ENCODE measurements around the gene SLC25A24. TPM values are rescaled to one million over a fixed set of nuclear protein-coding genes. Genes with fewer than 3 reads are reported as not detected.
"Not testable (repeated sequence)": the region's sequence is repeated elsewhere in the genome, so short reads cannot be mapped to it uniquely, and the experiment has no call there.

SLC25A24 gene
- total and polyA plus RNA-seq, 4 experiments from 2014 or later, result 17.3 to 23.1 (median 18.9) TPM

DNA sequence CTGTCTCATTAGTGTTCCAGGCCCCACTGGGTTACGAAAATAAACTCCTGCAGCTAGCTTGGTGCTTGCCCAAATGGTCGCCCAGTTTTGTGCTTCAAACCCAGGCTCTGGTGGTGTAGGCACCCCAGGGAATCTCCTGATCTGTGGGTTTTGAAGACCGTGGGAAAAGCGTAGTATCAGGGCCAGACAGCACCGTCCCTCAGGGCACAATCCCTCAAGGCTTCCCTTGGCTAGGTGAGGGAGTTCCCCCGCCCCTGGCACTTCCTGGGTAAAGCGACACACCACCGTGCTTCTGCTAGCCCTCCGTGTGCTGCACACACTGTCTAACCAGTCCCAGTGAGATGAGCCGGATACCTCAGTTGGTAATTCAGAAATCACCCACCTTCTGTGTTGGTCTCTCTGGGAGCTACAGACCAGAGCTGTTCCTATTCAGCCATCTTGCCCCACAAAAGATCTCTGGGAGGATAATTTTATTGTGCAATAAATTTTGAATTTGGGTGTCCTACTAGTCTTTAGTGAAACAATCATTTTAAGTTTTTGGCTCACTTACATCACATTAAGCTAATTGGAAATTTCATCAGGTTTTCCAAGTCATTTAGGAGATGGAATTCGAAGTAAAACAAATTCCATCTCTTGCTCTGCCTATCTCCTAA, 9.4 kb upstream of the SLC25A24 start:
- Histone ChIP-seq H3K4me3 (ENCODE audit: low read length in 2 of 2) (no peak overlapping the region), H3K27me3 (ENCODE audit: insufficient read depth, low read length) (no peaks in the 10 kb centered on the region), H3K36me3 (ENCODE audit: insufficient read depth, low read length) (no peaks in the 10 kb centered on the region), H3K9me3 (ENCODE audit: control insufficient read depth in 1 of 2, low read length in 2 of 2) (no peaks in the 10 kb centered on the region), H3K4me1 (ENCODE audit: insufficient read depth, low read length) (peaks cover 7% of the 10 kb centered on the region), H3K27ac (ENCODE audit: low read depth, low read length) (no peak overlapping the region)
- peak overlapping the region in 2 of 8 donors; percentile 11 to 42 for H3K4me3 Mint-ChIP-seq
- intact Hi-C loops (cut with micrococcal nuclease), result no loop called here
- peak in 3 of 5 donors; percentile 7 to 36 (median 9) for DNase-seq
- peaks cover 12 to 20% of the 10 kb centered on the region in 2 donors for H3K27me3 Mint-ChIP-seq
- ChIA-PET CTCF (ENCODE audit: partially characterized antibody) (interaction anchor here (0.7 to 3.3 kb wide), 2 partner anchors 9 to 84 kb away, joined by 3 to 15 read pairs; partner anchors contain the start of gene SLC25A24), POLR2A (ENCODE audit: partially characterized antibody) (interaction anchor here (2.5 kb wide), 1 partner anchor 9 kb away, joined by 11 read pairs; the partner anchor contains the start of gene SLC25A24)
- no peaks in the 10 kb centered on the region for H3K36me3 Mint-ChIP-seq
- H3K27ac Mint-ChIP-seq, result peak overlapping the region in 1 of 7 donors; percentile 27
- peaks cover 0 to 1% (median 0%) of the 10 kb centered on the region in 8 donors for H3K9me3 Mint-ChIP-seq
- peaks cover 3 to 8% (median 7%) of the 10 kb centered on the region in 4 donors for H3K4me1 Mint-ChIP-seq

GRCh38 chr1:108208724-108209446, 8.7 kb upstream of the SLC25A24 start:
- peaks cover 7 to 12% (median 8%) of the 10 kb centered on the region in 4 donors for H3K4me1 Mint-ChIP-seq
- no peaks in the 10 kb centered on the region for H3K36me3 Mint-ChIP-seq
- H3K4me3 Mint-ChIP-seq, result no peak overlapping the region
- POLR2A ChIA-PET (ENCODE audit: partially characterized antibody), result interaction anchor here (2.5 kb wide), 1 partner anchor 8 kb away, joined by 11 read pairs; the partner anchor contains the start of gene SLC25A24
- H3K9me3 Mint-ChIP-seq, result peaks cover 0 to 2% (median under 1%) of the 10 kb centered on the region in 8 donors
- H3K9me3 ChIP-seq (ENCODE audit: control insufficient read depth in 1 of 2, low read length in 2 of 2), result no peaks in the 10 kb centered on the region
- H3K4me1 ChIP-seq (ENCODE audit: insufficient read depth, low read length), result peaks cover 7% of the 10 kb centered on the region
- intact Hi-C loops (cut with micrococcal nuclease), result no loop called here
- no peak overlapping the region for H3K27ac ChIP-seq (ENCODE audit: low read depth, low read length)
- H3K27me3 ChIP-seq (ENCODE audit: insufficient read depth, low read length), result no peaks in the 10 kb centered on the region
- no peak for DNase-seq
- H3K27ac Mint-ChIP-seq, result no peak overlapping the region
- H3K4me3 ChIP-seq (ENCODE audit: low read length in 2 of 2), result no peak overlapping the region
- CTCF ChIA-PET (ENCODE audit: partially characterized antibody), result interaction anchor here (3.3 kb wide), 1 partner anchor 8 kb away, joined by 15 read pairs; the partner anchor contains the start of gene SLC25A24
- peaks cover 12 to 20% of the 10 kb centered on the region in 2 donors for H3K27me3 Mint-ChIP-seq
- H3K36me3 ChIP-seq (ENCODE audit: insufficient read depth, low read length), result no peaks in the 10 kb centered on the region

GRCh38 chr1:108203582-108203981, 3.4 kb upstream of the SLC25A24 start:
- H3K27me3 ChIP-seq (ENCODE audit: insufficient read depth, low read length); CTCF ChIA-PET (ENCODE audit: partially characterized antibody); POLR2A ChIA-PET (ENCODE audit: partially characterized antibody); H3K27ac ChIP-seq (ENCODE audit: low read depth, low read length); H3K4me3 ChIP-seq (ENCODE audit: low read length in 2 of 2); H3K36me3 ChIP-seq (ENCODE audit: insufficient read depth, low read length); DNase-seq; H3K9me3 ChIP-seq (ENCODE audit: control insufficient read depth in 1 of 2, low read length in 2 of 2); H3K4me3 Mint-ChIP-seq; H3K9me3 Mint-ChIP-seq; H3K36me3 Mint-ChIP-seq; H3K27me3 Mint-ChIP-seq: not testable (repeated sequence)
- intact Hi-C loops (cut with micrococcal nuclease), result loop anchor here (5.0 kb wide), 1 partner anchor 444 kb away; no protein-coding TSS in a partner anchor
- Mint-ChIP-seq H3K27ac (peak overlapping the region in 1 of 7 donors; percentile 9), H3K4me1 (peaks cover 15 to 26% (median 19%) of the 10 kb centered on the region in 4 donors)
- H3K4me1 ChIP-seq (ENCODE audit: insufficient read depth, low read length), result peaks cover 14% of the 10 kb centered on the region

DNA sequence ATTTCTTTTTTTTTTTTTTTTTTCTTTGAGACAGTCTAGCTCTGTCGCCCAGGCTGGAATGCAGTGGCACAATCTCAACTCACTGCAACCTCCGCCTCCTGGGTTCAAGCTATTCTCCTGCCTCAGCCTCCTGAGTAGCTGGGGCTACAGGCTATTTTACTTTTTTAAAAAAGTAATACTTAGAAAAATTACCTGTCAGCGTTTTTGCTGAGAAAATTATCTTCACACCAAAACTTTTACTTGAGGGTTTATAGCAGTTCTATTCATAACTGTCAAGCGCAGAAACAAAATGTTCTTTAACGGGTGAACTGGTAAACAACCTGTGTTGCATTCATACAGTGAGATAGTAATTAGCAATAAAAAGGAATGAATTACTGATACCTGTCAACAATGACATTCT, 1.5 kb upstream of the SLC25A24 start:
- POLR2A ChIA-PET (ENCODE audit: partially characterized antibody), result no interaction called here
- intact Hi-C loops (cut with micrococcal nuclease), result loop anchor here (5.0 kb wide), 1 partner anchor 446 kb away; no protein-coding TSS in a partner anchor
- Mint-ChIP-seq H3K4me1 (peaks cover 28 to 41% (median 35%) of the 10 kb centered on the region in 4 donors), H3K27me3 (peaks cover 0 to 2% of the 10 kb centered on the region in 2 donors), H3K36me3 (peaks cover 2 to 7% of the 10 kb centered on the region in 2 donors), H3K27ac (peak overlapping the region in 1 of 7 donors; percentile 30), H3K9me3 (peaks cover 0 to 3% (median under 1%) of the 10 kb centered on the region in 8 donors), H3K4me3 (peak overlapping the region in 1 of 8 donors; percentile 91)
- Histone ChIP-seq H3K27me3 (ENCODE audit: insufficient read depth, low read length) (no peaks in the 10 kb centered on the region), H3K36me3 (ENCODE audit: insufficient read depth, low read length) (no peaks in the 10 kb centered on the region), H3K9me3 (ENCODE audit: control insufficient read depth in 1 of 2, low read length in 2 of 2) (no peaks in the 10 kb centered on the region), H3K27ac (ENCODE audit: low read depth, low read length) (no peak overlapping the region), H3K4me1 (ENCODE audit: insufficient read depth, low read length) (peaks cover 23% of the 10 kb centered on the region), H3K4me3 (ENCODE audit: low read length in 2 of 2) (no peak overlapping the region)
- CTCF ChIA-PET (ENCODE audit: partially characterized antibody), result interaction anchor here (1.0 to 2.2 kb wide), 3 partner anchors 8 to 18 kb away, joined by 3 to 15 read pairs (median 8); no protein-coding TSS in a partner anchor
- no peak for DNase-seq

DNA sequence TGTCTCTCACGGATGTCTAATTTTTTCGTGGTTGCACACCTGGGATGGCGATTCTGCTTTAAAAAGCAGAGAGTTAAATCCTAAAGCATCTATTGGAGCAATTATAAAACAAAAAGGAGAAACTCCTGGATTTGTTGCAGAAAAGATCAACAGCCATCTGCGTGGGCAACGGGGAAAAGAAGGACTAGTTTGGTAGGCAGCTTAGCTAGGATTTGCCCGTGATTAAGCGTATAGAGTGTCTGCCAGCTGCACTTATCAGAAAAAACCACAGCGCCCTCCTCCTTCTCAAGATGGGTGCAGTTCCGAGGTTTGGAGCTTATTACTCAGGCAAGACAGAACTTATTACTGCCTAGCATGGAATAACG, 526 bp upstream of the SLC25A24 start:
- H3K4me1 ChIP-seq (ENCODE audit: insufficient read depth, low read length), result peaks cover 23% of the 10 kb centered on the region
- no peaks in the 10 kb centered on the region for H3K9me3 ChIP-seq (ENCODE audit: control insufficient read depth in 1 of 2, low read length in 2 of 2)
- peak overlapping the region; percentile 58 to 80 for H3K4me3 ChIP-seq (ENCODE audit: low read length in 2 of 2)
- peaks cover 31 to 42% (median 37%) of the 10 kb centered on the region in 4 donors for H3K4me1 Mint-ChIP-seq
- no peaks in the 10 kb centered on the region for H3K36me3 ChIP-seq (ENCODE audit: insufficient read depth, low read length)
- DNase-seq, result peak; percentile 43 to 69 (median 49)
- intact Hi-C loops (cut with micrococcal nuclease), result loop anchor here (5.0 kb wide), 1 partner anchor 447 kb away; no protein-coding TSS in a partner anchor
- peaks cover 0 to 4% (median 2%) of the 10 kb centered on the region in 8 donors for H3K9me3 Mint-ChIP-seq
- ChIA-PET CTCF (ENCODE audit: partially characterized antibody) (interaction anchor here (0.7 to 2.2 kb wide), 14 partner anchors 9 to 461 kb away, joined by 3 to 15 read pairs (median 4); no protein-coding TSS in a partner anchor), POLR2A (ENCODE audit: partially characterized antibody) (interaction anchor here (0.7 to 2.4 kb wide), 17 partner anchors 9 to 1144 kb away, joined by 3 to 17 read pairs (median 5); partner anchors contain the start of genes EEIG2, HENMT1, PRMT6 and PRPF38B)
- H3K27me3 Mint-ChIP-seq, result no peaks in the 10 kb centered on the region
- H3K4me3 Mint-ChIP-seq, result peak overlapping the region; percentile 87 to 94 (median 92)
- no peaks in the 10 kb centered on the region for H3K27me3 ChIP-seq (ENCODE audit: insufficient read depth, low read length)
- peaks cover 2 to 11% of the 10 kb centered on the region in 2 donors for H3K36me3 Mint-ChIP-seq
- H3K27ac Mint-ChIP-seq, result peak overlapping the region; percentile 80 to 92 (median 88)
- H3K27ac ChIP-seq (ENCODE audit: low read depth, low read length), result peak overlapping the region; percentile 64

DNA sequence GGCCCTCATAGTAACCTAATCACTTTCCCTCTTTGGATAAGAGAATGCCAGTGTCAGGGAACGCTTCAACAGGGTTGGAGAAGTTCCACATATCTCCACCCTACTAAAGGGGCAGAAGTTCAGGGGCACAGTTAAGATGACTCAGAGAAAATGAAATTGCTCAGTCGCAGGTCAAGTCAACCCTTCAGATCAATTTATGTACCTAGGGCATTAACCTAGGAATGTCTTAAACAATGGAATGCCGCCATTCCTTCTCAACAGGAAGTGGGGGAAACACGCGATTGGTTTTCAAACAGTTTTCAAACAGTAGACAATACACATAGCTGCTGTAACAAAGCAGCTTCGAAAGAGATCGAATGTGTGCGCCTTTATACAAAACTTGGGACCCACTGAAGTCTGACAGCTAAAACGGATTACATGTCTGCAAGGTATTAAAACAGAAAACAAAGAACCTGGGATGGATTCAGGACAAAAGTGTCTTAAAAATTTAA, 897 bp downstream of the SLC25A24 start:
- POLR2A ChIA-PET (ENCODE audit: partially characterized antibody), result interaction anchor here (1.0 to 2.4 kb wide), 11 partner anchors 20 to 901 kb away, joined by 3 to 17 read pairs (median 5); partner anchors contain the start of genes CLCC1, EEIG2, HENMT1 and PRPF38B
- no peaks in the 10 kb centered on the region for H3K9me3 ChIP-seq (ENCODE audit: control insufficient read depth in 1 of 2, low read length in 2 of 2)
- H3K36me3 Mint-ChIP-seq, result peaks cover 14 to 22% of the 10 kb centered on the region in 2 donors
- no peaks in the 10 kb centered on the region for H3K27me3 ChIP-seq (ENCODE audit: insufficient read depth, low read length)
- intact Hi-C loops (cut with micrococcal nuclease), result loop anchor here (1.0 to 10.0 kb wide), 4 partner anchors 122 to 414 kb away; partner anchors contain the start of gene EEIG2
- peak overlapping the region; percentile 87 to 92 (median 88) for H3K4me3 Mint-ChIP-seq
- DNase-seq, result peak in 1 of 5 donors; percentile 2
- peak overlapping the region; percentile 68 to 93 (median 85) for H3K27ac Mint-ChIP-seq
- peaks cover 23% of the 10 kb centered on the region for H3K4me1 ChIP-seq (ENCODE audit: insufficient read depth, low read length)
- H3K4me3 ChIP-seq (ENCODE audit: low read length in 2 of 2), result peak overlapping the region; percentile 58 to 67
- H3K27me3 Mint-ChIP-seq, result no peaks in the 10 kb centered on the region
- H3K4me1 Mint-ChIP-seq, result peaks cover 33 to 44% (median 37%) of the 10 kb centered on the region in 4 donors
- peak overlapping the region; percentile 64 for H3K27ac ChIP-seq (ENCODE audit: low read depth, low read length)
- H3K36me3 ChIP-seq (ENCODE audit: insufficient read depth, low read length), result peaks cover 6% of the 10 kb centered on the region
- CTCF ChIA-PET (ENCODE audit: partially characterized antibody), result interaction anchor here (1.6 to 2.2 kb wide), 3 partner anchors 9 to 73 kb away, joined by 7 to 8 read pairs (median 8); no protein-coding TSS in a partner anchor
- H3K9me3 Mint-ChIP-seq, result peaks cover 0 to 7% (median 2%) of the 10 kb centered on the region in 8 donors

Measured in CD4-positive, alpha-beta memory T cell (primary cell).